K562 (cell line): Measurements from ENCODE around the gene RASL10B. TPM values are rescaled to one million over a fixed set of nuclear protein-coding genes. Genes with fewer than 3 reads are reported as not detected.

Experiments
- ATAC-seq: fragments of 200-7000 bp; cut with Tn5 transposase; 3 replicates; pipeline ENCODE4 v1.9.1; 2020; ENCODE audit warnings: moderate library complexity
- BruUV-seq: library from RNA; stranded (reverse); fragments of 400-500 nt; replicated peaks from 2 replicates; lab custom pipeline; 2021; lab: Mats Ljungman, UMichigan
- CTCF ChIA-PET: fragments of 300-600 bp; formaldehyde crosslinking; extraction: SDS; loops from one replicate; lab custom pipeline; 2021; ENCODE audit warnings: low intra/inter-chr PET ratio; lab: Yijun Ruan, JAX
- POLR2A ChIA-PET: fragments of 300-600, 350-650 bp; sonication (Branson Sonifier 250); formaldehyde crosslinking; extraction: SDS; loops from one replicate; lab custom pipeline; 2021; ENCODE audit warnings: antibody characterized with exemption, inconsistent platforms; lab: Yijun Ruan, JAX
- DNase-seq, 4 experiments: peaks; one replicate each; pipeline versions ENCODE4 v3.0.0 to v3.0.0-alpha.2; 2011 to 2018; ENCODE audit warnings: low spot score in 3 of 4, mixed read lengths in 3 of 4; ENCODE audit errors: extremely low read depth in 1 of 4
- FAIRE-seq: peaks from 2 replicates; lab custom pipeline; 2011; peaks lifted over from hg19 to GRCh38; lab: Jason Lieb, UNC
- H2AFZ ChIP-seq: 2 replicates; pipeline ENCODE4 v1.6.0; 2011; ENCODE audit warnings: low read depth, low read length, control low read depth, inconsistent platforms
- H3K27ac ChIP-seq: fragments of 200-600 bp; 3 replicates; pipeline ENCODE4 v1.8.0; 2011; ENCODE audit warnings: low read depth, mild to moderate bottlenecking, control low read depth, inconsistent platforms, low read length, moderate library complexity, mixed read lengths; ENCODE audit errors: extremely low read depth
- H3K27me3 ChIP-seq, 2 experiments: fragments of 300-600 bp in 1 of 2; 2 replicates in 1 of 2; 3 replicates in 1 of 2; pipeline versions ENCODE4 v1.6.0 to v1.8.0; 2011; ENCODE audit warnings: inconsistent platforms in 2 of 2, low read length in 2 of 2, mild to moderate bottlenecking in 1 of 2, mixed read lengths in 1 of 2, moderate library complexity in 1 of 2; ENCODE audit not compliant: control insufficient read depth in 2 of 2, insufficient read depth in 2 of 2
- H3K36me3 ChIP-seq: fragments of 300-600 bp; 3 replicates; pipeline ENCODE4 v1.8.0; 2011; ENCODE audit warnings: mild to moderate bottlenecking, low read length, inconsistent platforms; ENCODE audit not compliant: control insufficient read depth, insufficient read depth
- H3K4me1 ChIP-seq, 2 experiments: fragments of 200-600 bp in 1 of 2; replicated peaks in 1 of 2; 2 replicates in 1 of 2; 3 replicates in 1 of 2; pipeline versions ENCODE4 v1.5.1 to v1.8.0; 2011; ENCODE audit warnings: inconsistent platforms in 2 of 2, low read length in 2 of 2, mild to moderate bottlenecking in 1 of 2, mixed read lengths in 1 of 2, moderate library complexity in 1 of 2; ENCODE audit not compliant: control insufficient read depth in 2 of 2, insufficient read depth in 2 of 2
- H3K4me2 ChIP-seq: 2 replicates; pipeline ENCODE4 v1.6.1; 2011; ENCODE audit warnings: low read length, control low read depth, inconsistent platforms, mixed read lengths; ENCODE audit not compliant: insufficient read depth
- H3K4me3 ChIP-seq: fragments of 200-600 bp; sonication (generic), shearing (Covaris generic); 2 replicates; pipeline ENCODE4 v1.5.1; 2016; ENCODE audit warnings: control low read depth, inconsistent platforms
- H3K79me2 ChIP-seq: fragments of 200-600 bp; 3 replicates; pipeline ENCODE4 v1.8.0; 2011; ENCODE audit warnings: low read length, inconsistent platforms; ENCODE audit not compliant: control insufficient read depth, insufficient read depth
- H3K9ac ChIP-seq, 2 experiments: 2 replicates each; pipeline versions ENCODE4 v1.6.0 to v1.6.1; 2011; ENCODE audit warnings: low read depth in 2 of 2, low read length in 2 of 2, control low read depth in 1 of 2, inconsistent platforms in 1 of 2, mild to moderate bottlenecking in 1 of 2, mixed read lengths in 1 of 2; ENCODE audit not compliant: insufficient read depth in 1 of 2
- H3K9me1 ChIP-seq: one replicate; pipeline ENCODE4 v1.6.0; 2011; ENCODE audit warnings: inconsistent platforms, mild to moderate bottlenecking, low read length, moderate library complexity; ENCODE audit not compliant: control insufficient read depth, insufficient read depth
- H3K9me3 ChIP-seq: replicated peaks from 2 replicates; pipeline ENCODE4 v1.5.1; 2011; ENCODE audit warnings: low read depth, low read length, inconsistent platforms; ENCODE audit not compliant: control insufficient read depth, insufficient read depth
- H4K20me1 ChIP-seq: replicated peaks from 2 replicates; pipeline ENCODE4 v1.6.1; 2011; ENCODE audit warnings: low read length, inconsistent platforms, mixed read lengths; ENCODE audit not compliant: control insufficient read depth, insufficient read depth
- CHD4 ChIP-seq: fragments of 200-600 bp; sonication (generic); IDR thresholded peaks from 3 replicates; pipeline ENCODE4 v1.6.1; 2012; ENCODE audit warnings: low read depth, mild to moderate bottlenecking, mixed read lengths, low read length, inconsistent platforms; ENCODE audit not compliant: insufficient read depth, insufficient replicate concordance, poor library complexity, severe bottlenecking
- ELF1 ChIP-seq: fragments of 200-800 bp; sonication (Bioruptor generic); IDR thresholded peaks from 2 replicates; pipeline ENCODE4 v1.6.1; 2016; ENCODE audit warnings: missing genetic modification characterization, missing compliant biosample characterization
- NFYB ChIP-seq: IDR thresholded peaks from 2 replicates; pipeline ENCODE4 v1.6.1; 2011; ENCODE audit warnings: mild to moderate bottlenecking, moderate library complexity; ENCODE audit not compliant: insufficient read length; ENCODE audit errors: extremely low read depth
- PCBP2 ChIP-seq: fragments of 200-400 bp; formaldehyde crosslinking; IDR thresholded peaks from 2 replicates; pipeline ENCODE4 v1.6.1; 2018; ENCODE audit warnings: low read length, low read depth, mild to moderate bottlenecking, moderate library complexity; ENCODE audit not compliant: poor library complexity, severe bottlenecking
- PHB2 ChIP-seq: fragments of 450-650 bp; IDR thresholded peaks from 2 replicates; pipeline ENCODE4 v1.6.1; 2017; ENCODE audit warnings: low read depth
- PTBP1 ChIP-seq: fragments of 200-400 bp; formaldehyde crosslinking; IDR thresholded peaks from 2 replicates; pipeline ENCODE4 v1.6.1; 2017; ENCODE audit warnings: low read depth, low read length
- SAFB2 ChIP-seq: fragments of 200-400 bp; formaldehyde crosslinking; IDR thresholded peaks from 2 replicates; pipeline ENCODE4 v1.6.1; 2018; ENCODE audit warnings: borderline replicate concordance, low read length, low read depth, moderate library complexity; ENCODE audit not compliant: severe bottlenecking
- ZEB2 ChIP-seq: fragments of 450-650 bp; IDR thresholded peaks from 2 replicates; pipeline ENCODE4 v1.6.1; 2016
- ZNF184 ChIP-seq: sonication (generic); formaldehyde crosslinking; IDR thresholded peaks from 2 replicates; pipeline ENCODE4 v1.5.0; 2020; ENCODE audit warnings: missing genetic modification reagents
- WGBS: fragments of 100-300 bp; shearing (Covaris generic); methylation state at CpG from one replicate; pipeline ENCODE4 v1.1.6; 2016; ENCODE audit warnings: low coverage, mixed read lengths; ENCODE audit not compliant: insufficient coverage; ENCODE audit errors: missing lambda C conversion rate; 5-methylcytosine and 5-hydroxymethylcytosine counted together
- in situ Hi-C: fragments of 300-500 bp; cut with MboI; formaldehyde crosslinking; loops from 4 replicates; pipeline ENCODE4 v1.15.0; 2018; ENCODE audit warnings: inconsistent platforms, mixed read lengths
- intact Hi-C: fragments of 100-400 bp; cut with micrococcal nuclease; formaldehyde crosslinking; loops from 2 replicates; pipeline ENCODE4 v1.14.2; 2022
- polyA plus RNA-seq, 8 experiments: library from polyadenylated mRNA; depleted of rRNA in 4 of 8; stranded (reverse) in 5 of 8; unstranded in 3 of 8; fragments of >200 nt; fragmentation: Nextera tagmentation in 2 of 8; fragmentation: Illumina TruSeq in 1 of 8; extraction: Ambion mirVana in 2 of 8; extraction: Trizol in 1 of 8; gene quantifications; 2 replicates each; pipeline versions ENCODE4 v1.2.1 to v1.2.3, GENCODE V29; 2011 to 2014; ENCODE audit warnings: inconsistent platforms in 1 of 8, missing spikeins in 1 of 8
- total RNA-seq, 7 experiments: library from RNA; depleted of rRNA in 6 of 7; stranded (reverse); fragments of >200 nt in 6 of 7; fragmentation: Illumina TruSeq in 2 of 7; extraction: Trizol in 2 of 7; gene quantifications; 2 replicates each; pipeline versions ENCODE4 v1.2.1 to v1.2.3, GENCODE V29; 2011 to 2021; ENCODE audit warnings: low replicate concordance in 1 of 7
- TF ChIP-seq, protein P1 (sequence below): fragments of 150-350 bp; IDR thresholded peaks from 2 replicates; pipeline ENCODE4 v1.6.1; 2014; ENCODE audit warnings: low read depth, mild to moderate bottlenecking, low read length, borderline replicate concordance
- TF ChIP-seq, protein P2 (sequence below), 2 experiments: fragments of 450-650 bp; IDR thresholded peaks; 2 replicates each; pipeline ENCODE4 v1.6.1; 2016; ENCODE audit warnings: mild to moderate bottlenecking in 2 of 2, borderline replicate concordance in 1 of 2, low read depth in 1 of 2, moderate library complexity in 1 of 2

The RASL10B gene
- total and polyA plus RNA-seq, 9 of the 15 experiments (the other 6 are each of a cell fraction or from before 2014, with no cell fraction given) = 0.04 to 0.31 (median 0.14) TPM; not detected in 2

DNA sequence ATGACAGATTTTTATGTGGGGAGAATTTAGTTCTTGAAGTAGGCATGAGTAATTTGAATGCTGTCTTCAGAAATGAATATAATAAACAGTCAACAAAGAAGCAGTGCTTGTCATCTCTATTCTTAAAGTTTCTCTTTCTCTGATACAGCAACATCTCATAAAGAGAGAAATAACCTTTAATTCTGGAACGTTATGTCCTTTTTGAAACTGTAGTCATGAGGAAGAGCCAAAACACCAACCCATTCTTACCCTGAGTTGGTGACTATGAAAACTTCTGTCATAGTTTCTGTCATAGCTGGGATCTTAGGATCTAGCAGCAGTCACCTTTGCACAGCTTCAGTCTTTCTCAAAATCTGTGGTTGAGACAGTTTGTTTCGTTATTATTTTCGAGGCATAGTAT lies 15.3 kb upstream of the RASL10B start:
- Histone ChIP-seq H3K27me3 (no peaks in the 10 kb centered on the region), H3K9me3 (no peaks in the 10 kb centered on the region), H3K9ac (no peak overlapping the region), H3K79me2 (no peaks in the 10 kb centered on the region), H4K20me1 (no peaks in the 10 kb centered on the region), H3K9me1 (no peaks in the 10 kb centered on the region), H2AFZ (no peak overlapping the region), H3K4me3 (no peak overlapping the region), H3K4me1 (no peaks in the 10 kb centered on the region), H3K36me3 (peaks cover 90% of the 10 kb centered on the region), H3K27ac (no peak overlapping the region), H3K4me2 (no peak overlapping the region)
- ATAC-seq (no peak), DNase-seq (no peak), FAIRE-seq (no peak)
- WGBS = 88% methylated on average over 3 of the region's 3 CpGs
- POLR2A ChIA-PET = interaction anchor here (0.7 to 0.8 kb wide), 3 partner anchors 13 to 85 kb away, joined by 3 to 4 read pairs (median 3); no protein-coding TSS in a partner anchor
- CTCF ChIA-PET = no interaction called here
- in situ Hi-C loops (no loop called here), intact Hi-C loops (no loop called here)
- no TSS peak for BruUV-seq
- no peak for TF ChIP-seq PCBP2
- no peak for TF ChIP-seq NFYB
- no peak for TF ChIP-seq ZNF184 (CRISPR knock-in tag)
- TF ChIP-seq CHD4 = no peak
- TF ChIP-seq SAFB2 = no peak
- no peak for TF ChIP-seq ELF1
- TF ChIP-seq ZEB2 = no peak
- no peak for TF ChIP-seq PHB2
- TF ChIP-seq, protein P1, sequence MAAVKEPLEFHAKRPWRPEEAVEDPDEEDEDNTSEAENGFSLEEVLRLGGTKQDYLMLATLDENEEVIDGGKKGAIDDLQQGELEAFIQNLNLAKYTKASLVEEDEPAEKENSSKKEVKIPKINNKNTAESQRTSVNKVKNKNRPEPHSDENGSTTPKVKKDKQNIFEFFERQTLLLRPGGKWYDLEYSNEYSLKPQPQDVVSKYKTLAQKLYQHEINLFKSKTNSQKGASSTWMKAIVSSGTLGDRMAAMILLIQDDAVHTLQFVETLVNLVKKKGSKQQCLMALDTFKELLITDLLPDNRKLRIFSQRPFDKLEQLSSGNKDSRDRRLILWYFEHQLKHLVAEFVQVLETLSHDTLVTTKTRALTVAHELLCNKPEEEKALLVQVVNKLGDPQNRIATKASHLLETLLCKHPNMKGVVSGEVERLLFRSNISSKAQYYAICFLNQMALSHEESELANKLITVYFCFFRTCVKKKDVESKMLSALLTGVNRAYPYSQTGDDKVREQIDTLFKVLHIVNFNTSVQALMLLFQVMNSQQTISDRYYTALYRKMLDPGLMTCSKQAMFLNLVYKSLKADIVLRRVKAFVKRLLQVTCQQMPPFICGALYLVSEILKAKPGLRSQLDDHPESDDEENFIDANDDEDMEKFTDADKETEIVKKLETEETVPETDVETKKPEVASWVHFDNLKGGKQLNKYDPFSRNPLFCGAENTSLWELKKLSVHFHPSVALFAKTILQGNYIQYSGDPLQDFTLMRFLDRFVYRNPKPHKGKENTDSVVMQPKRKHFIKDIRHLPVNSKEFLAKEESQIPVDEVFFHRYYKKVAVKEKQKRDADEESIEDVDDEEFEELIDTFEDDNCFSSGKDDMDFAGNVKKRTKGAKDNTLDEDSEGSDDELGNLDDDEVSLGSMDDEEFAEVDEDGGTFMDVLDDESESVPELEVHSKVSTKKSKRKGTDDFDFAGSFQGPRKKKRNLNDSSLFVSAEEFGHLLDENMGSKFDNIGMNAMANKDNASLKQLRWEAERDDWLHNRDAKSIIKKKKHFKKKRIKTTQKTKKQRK = no peak
- TF ChIP-seq PTBP1 = no peak
- TF ChIP-seq, protein P2, sequence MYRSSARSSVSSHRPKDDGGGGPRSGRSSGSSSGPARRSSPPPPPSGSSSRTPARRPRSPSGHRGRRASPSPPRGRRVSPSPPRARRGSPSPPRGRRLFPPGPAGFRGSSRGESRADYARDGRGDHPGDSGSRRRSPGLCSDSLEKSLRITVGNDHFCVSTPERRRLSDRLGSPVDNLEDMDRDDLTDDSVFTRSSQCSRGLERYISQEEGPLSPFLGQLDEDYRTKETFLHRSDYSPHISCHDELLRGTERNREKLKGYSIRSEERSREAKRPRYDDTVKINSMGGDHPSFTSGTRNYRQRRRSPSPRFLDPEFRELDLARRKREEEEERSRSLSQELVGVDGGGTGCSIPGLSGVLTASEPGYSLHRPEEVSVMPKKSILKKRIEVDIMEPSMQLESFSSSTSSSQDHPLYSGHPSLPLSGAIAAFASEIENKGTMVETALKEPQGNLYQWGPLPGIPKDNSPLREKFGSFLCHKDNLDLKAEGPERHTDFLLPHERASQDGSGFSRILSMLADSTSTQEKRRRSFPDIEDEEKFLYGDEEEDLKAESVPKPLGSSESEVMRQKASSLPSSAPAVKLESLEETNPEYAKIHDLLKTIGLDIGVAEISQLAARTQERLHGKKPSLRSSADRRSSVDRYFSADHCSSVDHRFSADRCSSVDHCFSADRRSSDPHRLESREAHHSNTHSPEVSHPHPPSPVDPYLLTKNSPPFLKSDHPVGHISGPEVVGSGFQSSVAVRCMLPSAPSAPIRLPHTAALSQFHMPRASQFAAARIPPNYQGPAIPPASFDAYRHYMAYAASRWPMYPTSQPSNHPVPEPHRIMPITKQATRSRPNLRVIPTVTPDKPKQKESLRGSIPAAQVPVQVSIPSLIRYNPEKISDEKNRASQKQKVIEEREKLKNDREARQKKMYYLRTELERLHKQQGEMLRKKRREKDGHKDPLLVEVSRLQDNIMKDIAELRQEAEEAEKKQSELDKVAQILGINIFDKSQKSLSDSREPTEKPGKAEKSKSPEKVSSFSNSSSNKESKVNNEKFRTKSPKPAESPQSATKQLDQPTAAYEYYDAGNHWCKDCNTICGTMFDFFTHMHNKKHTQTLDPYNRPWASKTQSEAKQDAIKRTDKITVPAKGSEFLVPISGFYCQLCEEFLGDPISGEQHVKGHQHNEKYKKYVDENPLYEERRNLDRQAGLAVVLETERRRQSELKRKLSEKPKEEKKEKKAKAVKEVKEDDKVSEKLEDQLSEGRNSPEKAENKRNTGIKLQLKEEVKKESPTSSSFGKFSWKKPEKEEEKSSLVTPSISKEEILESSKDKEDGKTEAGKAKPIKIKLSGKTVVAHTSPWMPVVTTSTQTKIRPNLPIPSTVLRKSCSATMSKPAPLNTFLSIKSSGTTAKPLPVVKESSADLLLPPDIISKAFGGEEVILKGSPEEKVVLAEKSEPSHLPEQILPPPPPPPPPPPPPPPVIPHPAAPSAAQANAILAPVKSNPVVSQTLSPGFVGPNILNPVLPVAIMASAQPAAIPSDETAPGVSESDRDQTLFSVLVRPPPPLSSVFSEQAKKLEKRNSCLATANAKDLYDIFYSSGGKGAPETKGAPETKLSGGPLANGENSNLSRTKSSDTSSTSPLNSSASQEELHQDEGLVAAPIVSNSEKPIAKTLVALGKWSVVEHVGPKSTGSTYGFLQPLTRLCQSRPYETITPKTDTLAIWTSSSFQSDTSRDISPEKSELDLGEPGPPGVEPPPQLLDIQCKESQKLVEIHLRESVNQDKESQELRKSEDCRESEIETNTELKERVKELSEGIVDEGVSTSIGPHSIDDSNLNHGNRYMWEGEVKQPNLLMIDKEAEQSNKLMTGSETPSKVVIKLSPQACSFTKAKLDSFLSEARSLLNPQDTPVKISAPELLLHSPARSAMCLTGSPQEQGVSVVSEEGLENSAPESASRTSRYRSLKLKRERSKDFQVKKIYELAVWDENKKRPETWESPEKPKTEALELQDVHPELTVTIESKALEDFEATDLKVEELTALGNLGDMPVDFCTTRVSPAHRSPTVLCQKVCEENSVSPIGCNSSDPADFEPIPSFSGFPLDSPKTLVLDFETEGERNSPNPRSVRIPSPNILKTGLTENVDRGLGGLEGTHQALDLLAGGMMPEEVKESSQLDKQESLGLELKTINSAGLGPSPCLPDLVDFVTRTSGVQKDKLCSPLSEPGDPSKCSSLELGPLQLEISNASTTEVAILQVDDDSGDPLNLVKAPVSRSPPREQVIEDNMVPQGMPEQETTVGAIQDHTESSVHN (IDR thresholded peaks at IDR 0.05; ENCODE audit: borderline replicate concordance in 1 of 2, low read depth in 1 of 2) = no peak
